NK-92 treated with Interleukin-12 subunit alpha and Interleukin-12 subunit beta, amount 100 ng/mL, for 24 hours (cell line): ENCODE data around the gene NAP1L4.
A peak's percentile ranks its signal among the peaks of the same experiment; 100 is the strongest.

Experiments used
- DNase-seq: peaks from one replicate; lab custom pipeline; 2025; lab: John Stamatoyannopoulos, UW

The NAP1L4 gene

DNA sequence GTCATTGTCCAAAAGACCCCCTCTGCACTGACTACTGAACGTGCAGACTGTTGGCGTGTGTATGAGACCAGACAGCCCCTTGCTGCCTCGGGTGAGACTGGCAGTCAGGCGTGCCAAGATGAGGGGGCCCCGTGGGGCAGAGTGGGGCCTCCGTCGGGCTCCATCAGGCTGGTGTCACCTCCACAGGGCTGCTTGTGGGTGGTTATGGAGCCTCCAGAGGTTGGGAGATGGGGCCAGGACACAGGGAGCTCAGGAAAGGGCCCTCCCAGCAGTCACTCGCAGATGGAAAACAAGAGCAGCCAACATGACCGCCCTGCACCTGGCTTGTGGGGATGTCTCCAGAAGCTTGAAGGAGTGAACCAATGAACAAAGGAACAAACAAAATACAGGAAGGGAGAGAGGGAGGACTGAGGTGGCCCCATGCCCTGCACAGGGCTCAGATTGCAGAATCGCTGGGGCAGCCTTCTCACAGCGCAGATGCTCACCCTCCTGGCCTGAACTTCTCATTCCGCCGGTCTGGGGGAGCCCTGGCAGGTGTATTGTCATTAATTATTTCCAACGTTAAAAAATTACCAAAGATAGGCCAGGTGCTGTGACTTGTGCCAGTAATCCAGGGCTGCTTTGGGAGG, 57.4 kb downstream of the NAP1L4 start:
- DNase-seq = no peak

DNA sequence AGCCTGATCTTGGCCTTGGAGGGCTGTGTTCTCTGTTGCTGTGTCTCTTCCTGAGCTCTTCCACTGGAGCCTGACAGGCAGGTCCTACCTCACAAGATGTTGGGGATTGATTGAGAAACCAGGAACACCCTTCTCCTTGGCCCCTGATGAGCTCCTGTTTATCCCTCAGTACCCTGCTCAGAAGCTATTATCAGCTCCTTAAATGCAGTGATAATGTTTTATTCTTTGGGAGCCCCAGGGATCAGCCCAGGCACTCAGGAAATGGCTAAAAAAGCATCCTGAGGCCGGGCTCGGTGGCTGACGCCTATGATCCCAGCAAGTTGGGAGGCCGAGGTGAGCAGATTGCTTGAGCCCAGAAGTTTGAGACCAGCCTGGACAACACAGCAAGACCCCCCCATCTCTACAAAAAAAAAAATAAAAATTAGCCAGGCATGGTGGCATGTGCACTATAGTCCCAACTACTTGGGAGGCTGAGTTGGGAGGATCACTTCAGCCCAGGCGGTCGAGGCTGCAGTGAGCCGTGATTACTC, 58.0 kb downstream of the NAP1L4 start:
- no peak for DNase-seq

DNA sequence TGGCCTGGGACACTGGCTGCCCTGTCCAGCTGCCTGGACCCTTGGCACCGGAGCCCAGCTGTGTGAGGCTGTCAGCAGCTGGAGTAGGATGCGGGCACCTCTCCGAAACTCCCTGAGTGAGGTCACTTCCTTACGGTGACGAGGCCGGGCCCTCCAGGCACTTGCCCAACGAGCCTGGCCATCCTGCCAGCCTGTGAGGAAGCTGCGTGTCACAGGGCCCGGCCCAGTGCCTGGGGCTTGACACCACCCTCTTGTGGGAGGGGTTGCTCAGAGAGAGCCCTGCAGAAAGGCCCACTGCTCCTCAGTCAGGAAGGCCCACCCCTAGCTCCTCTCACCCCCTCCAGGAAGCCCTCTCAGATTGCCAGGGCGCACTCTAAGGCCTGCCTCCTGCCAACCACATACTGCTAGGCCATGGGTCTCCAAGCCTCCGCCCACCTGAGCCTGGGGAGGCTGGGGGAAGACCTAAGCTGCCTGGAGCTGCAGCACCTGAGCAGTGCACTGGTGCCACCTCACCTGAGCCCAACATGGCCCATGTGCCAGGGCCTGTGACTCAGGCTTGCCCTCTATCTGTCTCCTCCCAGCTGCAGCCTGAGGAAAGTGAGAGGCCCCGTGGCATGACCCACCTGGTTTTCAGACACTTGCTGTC, 58.6 kb downstream of the NAP1L4 start:
- DNase-seq = no peak

DNA sequence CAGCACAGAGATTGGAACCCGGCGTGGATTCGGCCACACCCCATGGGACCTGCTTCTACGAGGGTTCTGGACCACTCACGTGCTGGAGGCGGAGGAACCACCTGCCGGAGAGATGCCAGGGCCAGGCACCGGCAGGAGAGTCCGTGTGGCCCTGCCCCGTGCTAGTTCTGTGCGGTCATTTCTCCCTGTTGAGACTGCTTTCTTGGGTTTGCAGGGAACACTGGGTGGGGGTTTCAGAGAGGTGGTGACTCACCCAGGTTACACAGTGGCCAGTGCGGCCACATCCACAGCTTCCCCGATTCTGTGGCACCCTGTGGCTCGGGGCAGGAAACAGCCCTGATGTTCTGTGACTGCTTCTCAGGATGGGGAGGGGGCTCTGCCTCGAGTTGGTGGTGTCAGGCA, 59.3 kb downstream of the NAP1L4 start:
- no peak for DNase-seq

DNA sequence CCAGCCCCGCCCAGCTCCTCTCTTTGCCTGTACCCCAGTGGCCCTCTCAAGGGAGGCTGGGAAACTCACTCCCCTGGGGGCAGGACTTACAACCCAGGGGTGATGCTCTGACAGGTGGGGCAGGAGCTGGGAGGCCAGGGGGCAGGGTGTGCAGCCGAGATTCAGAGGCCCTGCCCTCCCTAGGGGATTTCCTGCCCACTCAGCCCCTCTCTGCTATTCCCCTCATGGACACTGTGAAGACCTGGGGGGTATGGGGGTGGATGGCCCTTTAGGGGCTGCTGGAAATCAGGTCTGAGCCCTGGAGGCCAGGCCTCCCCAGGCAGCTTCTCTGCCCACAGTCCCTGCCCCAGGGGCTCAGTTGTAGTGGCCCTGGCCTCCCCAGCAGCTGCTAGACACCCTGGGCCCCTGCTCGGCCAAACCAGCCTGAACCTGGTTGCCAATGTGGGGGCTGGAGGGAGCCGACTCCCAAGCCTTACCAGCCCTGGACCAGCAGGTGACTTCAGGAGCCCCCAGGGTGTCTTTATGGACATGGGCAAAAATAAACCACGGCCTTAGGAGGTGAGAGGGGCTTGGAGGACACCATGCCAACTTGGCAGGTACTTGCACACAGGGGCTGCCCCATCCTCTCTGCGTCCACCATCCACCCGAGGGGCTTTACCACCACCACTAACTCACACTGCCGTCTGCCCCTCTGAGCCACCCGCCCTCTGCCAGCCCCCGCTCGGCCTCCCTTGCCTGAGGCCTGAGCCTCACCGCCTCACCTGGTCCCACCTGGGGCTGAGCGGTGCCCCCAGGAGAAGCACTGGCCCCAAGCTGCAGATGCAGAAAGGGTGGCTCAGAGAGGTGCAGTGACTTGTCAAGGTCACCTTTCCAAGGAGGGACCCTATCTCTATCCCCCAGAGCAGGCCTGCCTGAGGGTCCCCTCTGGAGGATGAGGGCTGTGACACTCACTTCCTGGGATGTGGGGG, 60.1 kb downstream of the NAP1L4 start:
- DNase-seq = no peak

DNA sequence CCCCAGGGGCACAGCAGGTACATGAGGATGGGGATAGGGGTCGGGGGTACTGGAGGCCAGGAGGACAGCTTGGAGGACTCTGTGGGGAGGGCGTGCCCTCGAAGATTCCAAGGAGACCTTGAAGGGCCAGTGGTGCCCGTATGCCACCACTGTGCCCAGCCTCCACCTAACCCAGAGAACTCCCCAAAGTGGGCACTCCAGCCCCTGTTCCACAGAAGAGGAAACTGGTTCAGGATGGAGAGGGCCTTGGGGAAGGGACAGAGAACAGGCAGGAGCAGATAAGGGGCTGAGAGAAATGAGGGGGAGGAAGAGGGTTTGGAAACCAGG, 60.7 kb downstream of the NAP1L4 start:
- no peak for DNase-seq

DNA sequence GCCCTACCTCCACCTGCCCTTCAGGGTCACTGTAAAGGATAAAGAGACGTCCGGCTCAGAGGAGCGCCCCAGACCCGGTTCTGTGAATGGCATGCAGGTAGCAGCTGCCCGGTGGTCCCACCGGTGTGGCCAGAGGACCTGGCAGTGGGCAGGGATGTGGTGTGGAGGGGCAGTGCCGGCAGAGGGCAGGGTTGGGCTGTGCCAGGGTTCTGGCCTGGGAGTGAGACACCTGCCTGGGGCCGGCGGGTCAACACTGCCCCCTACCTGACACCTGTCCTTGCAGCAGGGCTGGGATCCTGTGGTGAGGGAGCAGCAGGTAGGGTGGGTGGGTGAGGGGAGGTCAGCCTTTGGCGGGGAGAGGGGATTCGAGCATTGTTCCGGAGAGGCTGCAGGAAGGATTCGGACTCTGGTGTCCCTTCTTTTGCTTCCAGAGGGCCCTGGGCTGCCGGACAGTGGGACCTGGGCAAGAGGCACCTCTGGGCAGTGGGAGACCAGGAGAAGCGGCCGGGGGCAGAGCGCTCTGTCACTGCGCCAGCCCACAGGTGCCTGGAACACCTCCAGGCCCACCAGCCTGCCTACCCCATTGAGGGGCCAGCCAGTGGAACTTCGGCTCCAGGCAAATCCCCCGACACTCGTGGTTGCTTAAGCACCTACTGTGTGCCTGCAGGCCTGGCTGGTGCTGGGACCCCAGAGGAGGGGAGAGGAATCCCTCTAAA, 61.3 kb downstream of the NAP1L4 start:
- DNase-seq = peak; percentile 21

DNA sequence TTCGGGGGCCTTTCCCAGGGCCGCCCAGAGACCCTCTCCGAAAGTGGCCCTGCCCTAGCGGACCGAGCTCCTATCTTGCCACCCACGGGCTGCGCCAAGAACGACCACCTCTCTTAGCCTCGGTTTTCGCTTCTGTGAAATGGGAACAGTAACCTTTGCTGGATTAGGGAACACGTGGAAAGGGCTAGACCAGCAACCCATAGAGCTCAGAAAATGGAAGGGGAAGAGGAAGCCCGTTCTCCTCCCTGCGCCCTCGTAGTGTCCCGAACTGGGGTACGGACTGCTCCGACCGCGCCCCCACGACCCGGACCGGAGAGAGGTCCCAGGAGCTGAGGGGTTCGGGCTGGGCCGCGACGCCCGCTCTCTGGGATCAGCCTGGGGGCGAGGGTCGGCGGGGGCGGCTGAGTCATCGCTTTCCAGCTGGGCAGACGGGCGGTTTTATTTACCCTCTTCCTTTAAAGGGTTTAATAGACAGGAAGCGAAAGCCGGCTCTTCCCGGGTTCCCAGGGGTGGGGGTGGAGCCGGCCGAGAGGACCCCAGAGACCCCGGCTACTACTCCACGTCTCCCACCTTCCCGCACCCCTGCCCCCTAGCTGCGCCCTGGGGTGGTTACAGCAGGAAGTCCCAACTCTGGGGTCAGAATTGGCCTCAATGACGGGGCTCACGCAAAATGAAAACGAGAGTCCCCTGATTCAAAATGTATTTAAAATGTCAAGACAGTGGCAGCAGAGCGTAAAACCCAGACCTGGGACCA, 62.0 kb downstream of the NAP1L4 start:
- no peak for DNase-seq

DNA sequence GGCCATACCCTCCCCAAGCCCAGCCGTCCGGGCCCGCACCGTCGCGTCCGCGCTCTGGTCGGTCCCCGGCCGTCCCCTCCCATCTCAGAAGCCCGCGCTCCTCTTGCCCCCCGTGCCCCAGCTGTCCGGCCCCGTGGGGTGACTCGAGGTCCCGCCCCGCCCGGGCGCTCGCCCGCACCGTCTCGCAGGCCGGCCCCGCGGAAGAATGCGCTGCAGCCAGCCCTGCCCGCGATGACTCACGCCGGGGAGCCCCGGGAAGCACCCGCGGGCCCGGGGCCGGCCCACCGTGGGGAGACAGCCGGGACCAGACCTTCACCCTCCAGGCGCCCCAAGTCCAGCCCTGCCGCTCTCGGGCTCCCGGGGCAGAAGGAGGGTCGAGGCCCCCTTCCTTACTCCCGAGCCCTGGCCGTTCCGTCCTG, 62.6 kb downstream of the NAP1L4 start:
- DNase-seq = no peak

DNA sequence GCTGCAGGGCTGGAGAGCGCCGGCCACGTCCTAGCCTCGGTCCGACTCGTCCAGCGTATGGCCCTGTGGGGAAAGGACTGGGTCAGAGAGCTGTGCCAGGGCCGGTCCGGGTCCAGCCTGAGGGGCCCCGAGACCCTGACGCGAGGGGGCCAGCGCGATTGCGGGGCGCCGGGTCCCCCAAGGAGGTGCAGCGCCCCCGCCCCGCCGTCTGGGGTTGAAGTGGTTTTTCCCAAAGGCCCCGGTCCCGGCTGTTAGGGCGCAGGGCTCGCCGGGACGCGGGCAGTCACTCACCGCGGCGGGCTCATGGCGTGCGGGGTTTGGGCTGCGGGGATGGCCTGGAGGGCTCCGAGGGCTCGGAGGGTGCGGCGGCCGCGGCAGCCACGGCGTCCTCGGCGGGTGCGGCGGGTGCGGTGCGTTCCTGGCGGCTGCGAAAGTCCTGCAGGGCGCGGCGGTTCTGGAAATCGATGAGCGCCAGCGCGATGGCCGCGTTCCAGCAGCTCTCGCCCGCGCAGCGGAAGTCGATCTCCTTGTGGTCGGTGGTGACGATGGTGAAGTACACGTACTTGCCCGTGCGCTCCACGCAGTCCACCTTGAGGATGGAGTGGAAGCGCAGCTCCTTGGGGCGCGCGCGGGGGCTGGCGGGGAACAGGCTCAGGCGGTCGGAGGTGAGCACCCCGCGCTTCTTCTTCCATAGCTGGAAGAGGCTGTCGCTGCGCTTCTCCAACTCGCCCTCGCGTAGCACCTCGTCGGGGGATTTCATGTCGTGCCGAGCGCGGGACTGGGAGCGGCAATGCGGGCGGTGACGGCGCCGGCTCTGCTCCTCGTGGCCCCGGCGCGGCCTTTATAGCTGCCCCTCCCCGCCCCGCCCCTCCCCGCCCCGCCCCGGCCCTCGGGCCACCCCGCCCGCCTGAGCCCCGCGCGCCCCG, 63.3 kb downstream of the NAP1L4 start, which contains the start of gene PHLDA2:
PHLDA2 (minus strand) TSS at position 816 of the 926 bp plus-strand sequence; CDS start at position 760, 56 bp downstream.
- DNase-seq = no peak

DNA sequence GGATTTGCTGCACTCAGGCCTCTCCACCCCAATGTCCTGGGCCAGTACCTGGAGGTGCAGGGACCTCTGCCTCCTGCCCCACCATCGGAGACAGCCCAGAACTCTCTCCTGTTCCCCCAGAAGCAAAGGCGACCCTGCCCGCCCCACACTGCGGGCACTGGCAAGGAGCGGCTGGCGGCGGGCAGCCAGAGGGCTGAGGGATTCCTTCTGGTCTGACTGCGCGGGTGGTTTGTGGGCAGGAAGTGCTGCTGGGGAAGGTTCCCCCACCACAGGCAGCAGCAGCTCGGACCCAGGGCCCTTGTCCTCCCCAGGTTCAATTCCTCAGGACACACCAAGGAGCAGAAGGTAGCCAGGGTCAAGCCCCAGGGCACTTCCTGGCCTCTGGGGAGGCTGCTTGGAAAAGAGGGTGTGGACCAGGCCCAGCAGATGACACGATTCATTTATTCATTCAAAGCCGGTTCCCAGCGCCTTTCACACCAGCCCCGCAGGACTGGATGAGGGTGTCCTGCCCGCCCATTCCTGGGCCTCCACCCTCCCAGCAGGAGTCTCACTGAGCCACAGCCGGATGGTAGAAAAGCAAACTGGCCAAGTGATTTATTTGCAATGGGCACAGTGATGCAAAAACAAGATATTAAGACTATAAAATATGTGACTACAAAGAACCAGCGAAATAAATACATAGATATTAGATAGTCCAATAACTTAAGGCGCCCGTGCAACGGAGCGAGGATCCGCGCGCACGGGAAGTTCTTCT, 64.1 kb downstream of the NAP1L4 start:
- DNase-seq = no peak

DNA sequence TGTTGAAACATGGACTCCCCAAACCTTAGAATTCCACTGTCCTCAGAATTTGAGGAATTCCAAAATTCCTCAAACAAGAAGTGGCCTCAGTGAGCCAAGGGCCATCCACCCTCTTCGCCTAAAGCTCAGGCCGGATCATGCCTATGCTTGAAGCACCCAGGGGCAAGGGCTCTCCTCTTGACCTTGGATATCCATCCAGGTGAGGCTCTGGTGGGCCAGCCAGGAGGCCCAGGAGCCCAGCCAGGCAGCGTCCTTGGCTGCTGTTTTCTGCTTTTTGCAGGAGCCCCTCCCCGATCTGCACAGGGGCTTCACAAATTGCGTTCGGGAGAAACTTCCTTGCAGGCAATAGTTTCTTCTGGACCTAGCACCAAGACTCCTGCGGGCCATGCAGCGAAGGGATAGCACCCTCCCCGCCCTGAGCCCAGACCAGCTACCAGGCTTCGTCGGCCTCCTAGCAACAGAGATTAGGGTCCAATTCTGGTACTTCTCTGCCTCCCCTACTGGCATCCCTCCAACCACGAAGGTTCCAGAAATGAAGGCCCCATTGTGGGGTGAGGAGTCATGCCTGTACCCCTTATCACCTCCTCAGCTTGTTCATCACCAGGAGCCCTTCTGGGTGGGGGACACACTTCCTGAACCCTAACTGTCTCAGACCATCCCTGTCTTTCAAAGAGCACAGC, 64.9 kb downstream of the NAP1L4 start:
- DNase-seq = no peak

DNA sequence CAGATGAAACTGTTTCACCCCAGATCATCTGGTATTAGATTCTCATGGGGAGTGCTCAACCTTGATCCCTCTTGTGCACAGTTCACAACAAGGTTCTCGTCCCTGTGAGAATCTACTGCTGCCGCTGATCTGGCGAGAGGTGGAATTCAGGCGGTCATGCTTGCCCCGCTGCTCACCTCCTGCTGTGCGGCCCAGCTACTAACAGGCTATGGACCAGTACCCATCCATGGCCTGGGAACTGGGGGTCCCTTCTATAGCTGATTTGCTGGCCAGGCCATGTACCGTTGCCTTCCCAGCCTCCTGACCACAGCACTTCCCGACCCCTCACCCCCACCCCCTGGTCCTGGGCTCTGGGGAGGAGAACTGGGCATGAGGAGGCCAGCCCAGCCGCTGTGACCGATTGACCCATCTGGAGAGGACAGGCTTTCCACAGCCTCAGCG, 65.5 kb downstream of the NAP1L4 start:
- DNase-seq = no peak

DNA sequence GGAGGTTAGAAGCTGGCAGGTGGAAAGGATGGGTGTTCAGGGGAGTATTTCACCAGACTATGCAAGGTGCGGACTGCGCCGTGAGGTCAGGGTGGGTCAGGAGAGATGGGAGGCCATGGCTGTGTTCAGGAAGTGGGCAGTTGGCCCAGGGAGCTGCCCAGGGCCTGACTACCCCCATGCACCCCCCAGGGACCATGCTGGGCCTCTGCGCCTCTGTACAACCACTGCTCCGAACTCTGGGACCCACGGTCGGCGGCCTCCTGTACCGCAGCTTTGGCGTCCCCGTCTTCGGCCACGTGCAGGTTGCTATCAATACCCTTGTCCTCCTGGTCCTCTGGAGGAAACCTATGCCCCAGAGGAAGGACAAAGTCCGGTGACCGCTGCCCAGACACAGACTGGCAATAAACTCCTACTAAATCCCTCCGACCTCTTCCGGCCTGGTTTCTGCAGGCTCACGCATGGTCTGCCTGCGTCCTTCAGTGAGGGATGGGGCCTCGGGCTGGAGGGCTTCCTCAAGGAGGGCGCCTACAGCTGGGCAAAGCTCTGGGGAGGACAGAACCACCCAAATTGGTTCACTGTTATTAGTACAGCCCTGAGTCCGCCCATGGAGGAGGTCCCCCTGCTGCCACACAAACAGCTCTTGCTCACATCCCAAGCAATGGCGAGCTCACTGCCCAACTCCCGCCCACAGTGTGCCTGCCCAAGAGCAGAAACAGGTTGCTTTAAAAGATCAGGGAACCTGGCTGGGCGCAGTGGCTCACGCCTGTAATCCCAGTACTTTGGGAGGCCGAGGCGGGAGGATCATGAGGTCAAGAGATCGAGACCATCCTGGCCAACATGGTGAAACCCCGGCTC, 67.1 kb downstream of the NAP1L4 start:
- DNase-seq = no peak

DNA sequence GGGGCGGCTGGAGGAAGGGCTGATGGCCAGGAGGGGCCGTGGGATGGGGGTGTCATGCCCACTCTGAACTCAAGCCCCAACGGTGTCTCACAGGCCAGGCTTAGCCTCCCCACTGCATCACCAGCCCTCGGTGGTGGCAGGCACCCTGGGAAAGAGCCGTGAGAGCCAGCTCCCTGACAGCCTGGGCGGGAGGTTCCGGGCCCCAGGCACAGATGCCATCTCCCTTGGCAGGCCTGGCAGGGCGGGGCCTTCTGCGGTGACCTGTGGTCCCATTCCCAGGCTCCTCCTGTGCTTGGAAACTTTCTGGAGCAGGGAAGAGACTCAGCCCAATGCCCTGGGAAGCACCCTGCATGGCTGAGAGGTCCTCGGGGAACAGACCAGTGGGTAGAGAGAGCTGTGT, 67.7 kb downstream of the NAP1L4 start:
- DNase-seq = no peak

DNA sequence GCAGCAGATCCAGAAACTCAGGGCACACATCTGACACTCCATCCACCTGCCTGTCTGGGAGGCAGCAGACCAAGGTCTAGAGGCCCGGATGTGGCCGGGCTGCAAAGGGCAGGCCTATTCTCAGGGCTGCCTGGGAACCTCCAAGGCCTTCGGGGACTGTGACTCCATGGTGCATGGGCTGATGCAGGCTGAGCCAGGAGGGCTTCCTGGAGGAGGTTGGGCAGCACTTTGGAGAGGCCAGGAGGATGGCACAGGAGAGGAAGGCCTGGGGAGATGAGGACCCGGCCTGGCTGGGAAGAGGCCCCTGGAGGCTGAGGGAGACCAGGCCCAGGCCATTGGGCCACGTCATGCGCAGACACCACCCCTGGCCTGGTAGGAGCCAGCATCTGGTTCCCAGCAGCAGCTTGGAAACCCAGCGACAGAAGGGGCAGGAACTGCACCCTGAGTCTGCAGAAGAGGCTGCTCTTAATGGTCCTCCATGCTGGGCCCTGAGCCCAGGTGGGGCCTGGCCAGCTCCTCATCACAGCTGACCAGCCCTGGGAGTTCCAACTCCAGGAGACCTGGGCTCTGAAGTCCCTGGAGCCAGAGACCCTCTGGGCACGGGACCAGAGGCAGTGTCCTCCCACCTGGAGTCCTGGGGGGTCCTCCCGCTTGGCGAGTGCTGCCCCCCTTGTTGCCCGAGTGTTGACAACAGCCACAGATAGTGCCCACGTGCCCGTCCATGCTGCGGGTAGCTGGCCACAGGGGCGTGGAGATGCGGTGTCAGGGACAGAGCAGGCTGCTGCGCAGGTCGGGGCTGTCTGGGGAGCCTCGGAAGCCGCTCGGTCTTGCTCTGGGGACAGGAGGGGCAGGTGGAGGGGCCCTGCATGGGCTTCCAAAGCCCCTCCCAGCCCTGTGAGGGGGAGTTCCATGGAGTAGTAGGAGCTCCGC, 68.4 kb downstream of the NAP1L4 start:
- DNase-seq = no peak

DNA sequence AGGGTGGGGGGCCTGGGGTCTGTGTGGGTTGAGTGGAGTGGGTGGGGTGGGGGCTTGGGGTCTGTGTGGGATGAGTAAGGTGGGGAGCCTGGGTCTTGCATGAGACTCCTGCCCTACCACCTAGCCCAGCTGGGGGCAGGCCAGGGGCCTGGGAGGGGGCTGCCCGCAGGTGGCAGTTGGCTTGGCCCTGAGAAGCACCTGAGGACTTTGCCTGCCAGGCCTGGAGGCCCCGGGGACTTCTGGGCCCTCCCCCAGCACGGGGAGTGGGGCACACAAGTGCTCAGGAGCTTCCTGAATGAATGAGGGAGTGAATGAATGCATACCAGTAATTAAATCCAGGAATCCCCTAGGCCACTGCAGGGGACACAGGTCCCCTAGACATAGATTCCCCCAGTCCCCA, 69.5 kb downstream of the NAP1L4 start:
- DNase-seq = no peak
